ENCODE measurements around the gene CBL.

The CBL gene

GRCh38 chr11:119277660-119278059 is 71.5 kb downstream of the CBL start:
- no peak overlapping the region for H3K27ac ChIP-seq (ENCODE audit: low read depth, low read length)
- H3K4me1 ChIP-seq (ENCODE audit: insufficient read depth, low read length) = no peaks in the 10 kb centered on the region
- H3K27me3 ChIP-seq (ENCODE audit: insufficient read depth, low read length) = no peaks in the 10 kb centered on the region
- 93% methylated on average over 1 of the region's 1 CpG for WGBS
- no peak overlapping the region for H3K9ac ChIP-seq (ENCODE audit: low read depth, low read length)
- peaks cover 75% of the 10 kb centered on the region for H3K36me3 ChIP-seq (ENCODE audit: insufficient read depth, low read length)
- no peaks in the 10 kb centered on the region for H3K9me3 ChIP-seq (ENCODE audit: insufficient read depth, low read depth, low read length)
- no peak overlapping the region for H3K4me3 ChIP-seq (ENCODE audit: low read length)

GRCh38 chr11:119282495-119282894 is 76.4 kb downstream of the CBL start:
- Histone ChIP-seq H3K36me3 (ENCODE audit: insufficient read depth, low read length) (peaks cover 61% of the 10 kb centered on the region), H3K27ac (ENCODE audit: low read depth, low read length) (no peak overlapping the region), H3K9ac (ENCODE audit: low read depth, low read length) (no peak overlapping the region), H3K4me3 (ENCODE audit: low read length) (no peak overlapping the region), H3K4me1 (ENCODE audit: insufficient read depth, low read length) (no peaks in the 10 kb centered on the region), H3K27me3 (ENCODE audit: insufficient read depth, low read length) (no peaks in the 10 kb centered on the region), H3K9me3 (ENCODE audit: insufficient read depth, low read depth, low read length) (no peaks in the 10 kb centered on the region)
- WGBS = 93% methylated on average over 7 of the region's 7 CpGs

GRCh38 chr11:119284344-119285157 is 78.4 kb downstream of the CBL start:
- H3K4me3 ChIP-seq (ENCODE audit: low read length) = no peak overlapping the region
- H3K27me3 ChIP-seq (ENCODE audit: insufficient read depth, low read length) = no peaks in the 10 kb centered on the region
- no peaks in the 10 kb centered on the region for H3K9me3 ChIP-seq (ENCODE audit: insufficient read depth, low read depth, low read length)
- H3K9ac ChIP-seq (ENCODE audit: low read depth, low read length) = no peak overlapping the region
- no peak overlapping the region for H3K27ac ChIP-seq (ENCODE audit: low read depth, low read length)
- no peaks in the 10 kb centered on the region for H3K4me1 ChIP-seq (ENCODE audit: insufficient read depth, low read length)
- peaks cover 61% of the 10 kb centered on the region for H3K36me3 ChIP-seq (ENCODE audit: insufficient read depth, low read length)
- 94% methylated on average over 9 of the region's 9 CpGs for WGBS

DNA sequence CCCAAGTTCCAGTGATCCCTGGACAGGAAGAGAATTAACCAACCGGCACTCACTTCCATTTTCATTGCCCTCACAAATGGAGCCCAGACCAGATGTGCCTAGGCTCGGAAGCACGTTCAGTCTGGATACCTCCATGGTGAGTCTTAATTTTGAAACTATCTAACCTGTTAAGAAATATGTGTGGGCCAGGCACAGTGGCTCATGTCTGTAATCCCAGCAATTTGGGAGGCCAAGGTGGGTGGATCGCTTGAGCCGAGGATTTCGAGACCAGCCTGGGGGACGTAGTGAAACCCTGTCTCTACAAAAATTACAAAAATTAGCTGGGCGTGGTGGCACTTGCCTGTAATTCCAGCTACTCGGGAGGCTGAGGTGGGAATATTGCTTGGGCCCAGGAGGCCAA is 79.3 kb downstream of the CBL start:
- no peak overlapping the region for H3K27ac ChIP-seq (ENCODE audit: low read depth, low read length)
- H3K9me3 ChIP-seq (ENCODE audit: insufficient read depth, low read depth, low read length) = no peaks in the 10 kb centered on the region
- H3K9ac ChIP-seq (ENCODE audit: low read depth, low read length) = no peak overlapping the region
- no peaks in the 10 kb centered on the region for H3K4me1 ChIP-seq (ENCODE audit: insufficient read depth, low read length)
- WGBS = 95% methylated on average over 9 of the region's 9 CpGs
- H3K4me3 ChIP-seq (ENCODE audit: low read length) = no peak overlapping the region
- H3K27me3 ChIP-seq (ENCODE audit: insufficient read depth, low read length) = no peaks in the 10 kb centered on the region
- peaks cover 55% of the 10 kb centered on the region for H3K36me3 ChIP-seq (ENCODE audit: insufficient read depth, low read length)

- no peak overlapping the region for H3K9ac ChIP-seq (ENCODE audit: low read depth, low read length)
- peaks cover 4% of the 10 kb centered on the region; the same call in 1 of the 2 replicates for H3K9me3 ChIP-seq (ENCODE audit: insufficient read depth, low read depth, low read length)
- no peak overlapping the region for H3K4me3 ChIP-seq (ENCODE audit: low read length)
- peaks cover 65% of the 10 kb centered on the region for H3K36me3 ChIP-seq (ENCODE audit: insufficient read depth, low read length)
- WGBS = 86% methylated on average over 3 of the region's 3 CpGs
- H3K4me1 ChIP-seq (ENCODE audit: insufficient read depth, low read length) = no peaks in the 10 kb centered on the region
- H3K27ac ChIP-seq (ENCODE audit: low read depth, low read length) = no peak overlapping the region
- H3K27me3 ChIP-seq (ENCODE audit: insufficient read depth, low read length) = no peaks in the 10 kb centered on the region
Observed at GRCh38 chr11:119288219-119288618, 82.1 kb downstream of the CBL start.

DNA sequence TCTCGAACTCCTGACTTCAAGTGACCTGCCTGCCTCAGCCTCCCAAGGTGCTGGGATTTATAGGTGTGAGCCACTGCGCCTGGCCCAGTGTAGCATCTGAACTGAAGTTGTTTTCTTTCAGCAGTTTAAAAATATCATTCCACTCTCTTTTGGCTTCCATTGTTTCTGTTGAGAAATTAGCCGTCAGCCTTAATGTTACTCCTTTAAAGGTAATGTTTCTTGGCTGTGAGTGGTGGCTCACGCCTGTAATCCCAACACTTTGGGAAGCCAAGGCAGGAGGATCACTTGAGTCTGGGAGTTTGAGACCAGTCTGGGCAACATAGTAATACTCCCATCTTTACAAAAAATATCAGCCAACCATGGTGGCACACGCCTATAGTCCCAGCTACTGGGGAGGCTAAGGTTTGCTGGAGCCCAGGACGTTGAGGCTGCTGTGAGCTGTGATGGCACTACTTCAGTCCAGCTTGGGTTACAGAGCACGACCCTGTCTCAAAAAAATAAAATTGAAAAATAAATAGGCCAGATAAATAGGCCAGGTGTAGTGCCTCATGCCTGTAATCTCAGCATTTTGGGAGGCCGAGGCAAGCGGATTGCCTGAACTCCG is 84.9 kb downstream of the CBL start:
- Histone ChIP-seq H3K27ac (ENCODE audit: low read depth, low read length) (no peak overlapping the region), H3K9ac (ENCODE audit: low read depth, low read length) (no peak overlapping the region), H3K4me3 (ENCODE audit: low read length) (no peak overlapping the region), H3K4me1 (ENCODE audit: insufficient read depth, low read length) (no peaks in the 10 kb centered on the region), H3K9me3 (ENCODE audit: insufficient read depth, low read depth, low read length) (peaks cover 4% of the 10 kb centered on the region; the same call in 1 of the 2 replicates), H3K27me3 (ENCODE audit: insufficient read depth, low read length) (no peaks in the 10 kb centered on the region), H3K36me3 (ENCODE audit: insufficient read depth, low read length) (peaks cover 66% of the 10 kb centered on the region)
- WGBS = 96% methylated on average over 10 of the region's 10 CpGs

GRCh38 chr11:119293461-119293860 is 87.3 kb downstream of the CBL start:
- WGBS = 94% methylated on average over 3 of the region's 3 CpGs
- Histone ChIP-seq H3K27me3 (ENCODE audit: insufficient read depth, low read length) (no peaks in the 10 kb centered on the region), H3K4me1 (ENCODE audit: insufficient read depth, low read length) (no peaks in the 10 kb centered on the region), H3K4me3 (ENCODE audit: low read length) (no peak overlapping the region), H3K9ac (ENCODE audit: low read depth, low read length) (no peak overlapping the region), H3K27ac (ENCODE audit: low read depth, low read length) (no peak overlapping the region), H3K9me3 (ENCODE audit: insufficient read depth, low read depth, low read length) (peaks cover 4% of the 10 kb centered on the region; the same call in 1 of the 2 replicates), H3K36me3 (ENCODE audit: insufficient read depth, low read length) (peaks cover 66% of the 10 kb centered on the region)

DNA sequence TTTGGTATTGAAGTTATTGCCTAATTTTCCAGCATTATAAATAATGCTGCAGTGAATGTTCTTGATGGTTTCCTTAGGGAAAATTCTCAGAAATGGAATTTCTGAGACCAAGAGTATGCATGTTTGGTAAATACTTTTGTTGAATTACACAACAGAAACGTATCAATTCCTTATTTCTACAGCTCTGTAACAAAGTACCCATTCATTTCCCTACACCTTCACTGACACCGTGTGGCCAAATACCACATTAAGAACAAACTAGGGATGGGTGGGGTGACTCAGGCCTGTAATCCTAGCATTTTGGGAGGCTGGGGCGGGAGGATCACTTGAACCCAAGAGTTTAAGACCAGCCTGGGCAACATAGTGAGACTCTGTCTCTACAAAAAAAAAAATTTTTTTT is 89.0 kb downstream of the CBL start:
- no peak overlapping the region for H3K27ac ChIP-seq (ENCODE audit: low read depth, low read length)
- H3K9ac ChIP-seq (ENCODE audit: low read depth, low read length) = no peak overlapping the region
- H3K4me3 ChIP-seq (ENCODE audit: low read length) = no peak overlapping the region
- WGBS = 85% methylated on average over 3 of the region's 3 CpGs
- peaks cover 4% of the 10 kb centered on the region; the same call in 1 of the 2 replicates for H3K9me3 ChIP-seq (ENCODE audit: insufficient read depth, low read depth, low read length)
- H3K36me3 ChIP-seq (ENCODE audit: insufficient read depth, low read length) = peaks cover 70% of the 10 kb centered on the region
- H3K4me1 ChIP-seq (ENCODE audit: insufficient read depth, low read length) = no peaks in the 10 kb centered on the region
- no peaks in the 10 kb centered on the region for H3K27me3 ChIP-seq (ENCODE audit: insufficient read depth, low read length)

GRCh38 chr11:119297938-119298337 is 91.8 kb downstream of the CBL start:
- peaks cover 84% of the 10 kb centered on the region for H3K36me3 ChIP-seq (ENCODE audit: insufficient read depth, low read length)

GRCh38 chr11:119298726-119299125 is 92.6 kb downstream of the CBL start:
- Histone ChIP-seq H3K4me3 (ENCODE audit: low read length) (no peak overlapping the region), H3K4me1 (ENCODE audit: insufficient read depth, low read length) (no peaks in the 10 kb centered on the region), H3K27me3 (ENCODE audit: insufficient read depth, low read length) (no peaks in the 10 kb centered on the region), H3K27ac (ENCODE audit: low read depth, low read length) (no peak overlapping the region), H3K9me3 (ENCODE audit: insufficient read depth, low read depth, low read length) (no peaks in the 10 kb centered on the region), H3K36me3 (ENCODE audit: insufficient read depth, low read length) (peaks cover 89% of the 10 kb centered on the region), H3K9ac (ENCODE audit: low read depth, low read length) (no peak overlapping the region)
- 89% methylated on average over 2 of the region's 2 CpGs for WGBS

More at GRCh38 chr11:119297938-119298337, 91.8 kb downstream of the CBL start:
- H3K27ac ChIP-seq (ENCODE audit: low read depth, low read length) = no peak overlapping the region
- H3K9me3 ChIP-seq (ENCODE audit: insufficient read depth, low read depth, low read length) = no peaks in the 10 kb centered on the region
- H3K9ac ChIP-seq (ENCODE audit: low read depth, low read length) = no peak overlapping the region
- WGBS = 94% methylated on average over 3 of the region's 3 CpGs
- H3K27me3 ChIP-seq (ENCODE audit: insufficient read depth, low read length) = no peaks in the 10 kb centered on the region
- H3K4me1 ChIP-seq (ENCODE audit: insufficient read depth, low read length) = no peaks in the 10 kb centered on the region
- H3K4me3 ChIP-seq (ENCODE audit: low read length) = no peak overlapping the region

GRCh38 chr11:119299416-119299815 is 93.3 kb downstream of the CBL start:
- WGBS = 93% methylated on average over 9 of the region's 9 CpGs
- Histone ChIP-seq H3K27me3 (ENCODE audit: insufficient read depth, low read length) (no peaks in the 10 kb centered on the region), H3K36me3 (ENCODE audit: insufficient read depth, low read length) (peaks cover 93% of the 10 kb centered on the region), H3K4me3 (ENCODE audit: low read length) (no peak overlapping the region), H3K9me3 (ENCODE audit: insufficient read depth, low read depth, low read length) (no peaks in the 10 kb centered on the region), H3K9ac (ENCODE audit: low read depth, low read length) (no peak overlapping the region), H3K27ac (ENCODE audit: low read depth, low read length) (no peak overlapping the region), H3K4me1 (ENCODE audit: insufficient read depth, low read length) (no peaks in the 10 kb centered on the region)

Measured in HUES64 (cell line).